GM18505 (cell line): Measurements from ENCODE around the gene KAZALD1.

Source experiments
- ATAC-seq: cut with Tn5 transposase; IDR thresholded peaks from one replicate; pipeline ENCODE4 v1.9.1; 2021; ENCODE audit not compliant: unreplicated experiment
- POLR2A ChIP-seq: IDR thresholded peaks from 4 replicates; pipeline ENCODE4 v1.6.1; 2011; ENCODE audit warnings: borderline replicate concordance; ENCODE audit not compliant: insufficient read depth, insufficient read length; ENCODE audit errors: extremely low read depth

KAZALD1 gene

DNA sequence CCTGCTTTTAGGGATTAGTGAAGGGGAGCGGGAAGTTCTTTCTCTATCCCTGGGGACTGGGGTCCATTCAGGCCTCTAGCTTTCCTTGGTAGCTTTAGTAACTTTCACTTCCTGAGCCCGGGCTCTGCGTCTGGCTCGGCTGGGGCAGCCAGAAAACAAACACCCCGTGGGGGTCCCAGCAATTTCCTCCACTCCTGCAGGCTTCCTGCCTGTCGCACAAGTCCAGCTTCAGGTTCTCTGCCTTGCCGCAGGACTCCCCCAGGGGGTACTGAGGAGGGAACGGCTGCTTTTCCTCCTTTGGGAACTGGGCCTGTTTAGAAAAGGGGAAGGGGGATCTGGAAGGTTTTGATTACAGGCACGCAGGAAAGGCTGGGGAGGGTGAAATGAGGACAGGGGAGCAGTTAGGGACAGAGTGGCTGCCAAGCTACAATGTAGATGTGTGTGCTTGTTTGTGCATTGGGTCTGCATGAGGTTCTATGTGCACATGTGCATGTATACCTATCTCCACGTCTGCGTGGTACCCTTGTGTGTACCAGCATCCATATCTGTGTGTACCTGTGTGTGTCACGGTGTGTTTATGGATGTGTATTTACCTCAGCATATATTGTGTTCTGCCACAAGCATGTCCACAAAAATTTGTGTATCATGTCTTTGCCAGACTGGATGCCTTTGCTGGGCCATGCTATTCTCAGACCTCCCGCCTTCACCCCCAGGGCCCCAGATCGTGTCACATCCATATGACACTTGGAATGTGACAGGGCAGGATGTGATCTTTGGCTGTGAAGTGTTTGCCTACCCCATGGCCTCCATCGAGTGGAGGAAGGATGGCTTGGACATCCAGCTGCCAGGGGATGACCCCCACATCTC, 2.0 kb downstream of the KAZALD1 start:
- TF ChIP-seq POLR2A: no peak
- no peak for ATAC-seq

DNA sequence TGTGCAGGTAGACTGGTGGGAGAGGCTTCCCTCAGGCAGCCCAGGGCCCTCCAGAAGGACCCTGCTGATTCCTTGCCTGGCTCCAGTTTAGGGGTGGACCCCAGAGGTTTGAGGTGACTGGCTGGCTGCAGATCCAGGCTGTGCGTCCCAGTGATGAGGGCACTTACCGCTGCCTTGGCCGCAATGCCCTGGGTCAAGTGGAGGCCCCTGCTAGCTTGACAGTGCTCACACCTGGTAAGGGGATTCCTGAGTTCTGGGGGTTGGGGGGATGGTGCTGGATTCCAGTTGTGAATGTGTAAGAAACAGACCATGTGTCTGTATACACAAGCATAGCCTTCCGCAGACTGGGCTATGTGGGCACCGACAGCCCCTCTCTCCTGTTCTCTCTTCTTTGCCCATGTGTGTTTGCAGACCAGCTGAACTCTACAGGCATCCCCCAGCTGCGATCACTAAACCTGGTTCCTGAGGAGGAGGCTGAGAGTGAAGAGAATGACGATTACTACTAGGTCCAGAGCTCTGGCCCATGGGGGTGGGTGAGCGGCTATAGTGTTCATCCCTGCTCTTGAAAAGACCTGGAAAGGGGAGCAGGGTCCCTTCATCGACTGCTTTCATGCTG, 2.7 kb downstream of the KAZALD1 start:
- TF ChIP-seq POLR2A: no peak
- ATAC-seq: no peak

DNA sequence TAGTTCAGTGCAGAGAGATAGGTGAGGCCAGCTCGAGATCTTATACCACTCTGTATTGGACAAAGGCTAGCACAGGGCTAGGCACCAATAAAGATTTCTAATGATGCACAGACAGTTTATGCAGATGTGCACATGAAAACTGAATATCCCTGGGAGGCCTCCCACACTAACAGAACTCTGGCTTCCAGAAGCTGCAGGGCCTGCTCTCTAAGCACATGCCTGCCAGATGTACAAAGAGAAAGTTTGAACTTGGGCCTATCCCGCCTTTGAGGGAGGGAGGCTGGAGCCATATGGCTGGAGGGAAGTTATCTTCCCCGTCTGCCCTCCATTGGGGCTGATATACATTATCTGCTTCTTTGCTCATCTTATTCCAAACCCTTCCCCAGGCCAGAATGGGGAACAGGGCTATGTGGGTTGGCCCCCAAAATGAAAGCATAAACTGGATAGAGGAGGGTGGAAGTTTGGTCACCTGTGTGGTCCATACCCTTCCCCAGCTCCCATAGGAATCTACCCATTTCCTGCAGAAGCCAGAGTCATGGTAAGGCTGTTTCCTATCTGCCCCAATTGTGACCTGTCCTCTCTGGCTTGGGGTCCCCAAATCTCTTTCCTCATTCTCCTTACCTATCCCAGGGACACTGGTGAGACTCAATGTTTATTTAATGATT, 3.8 kb downstream of the KAZALD1 start:
- no peak for ATAC-seq
- no peak for TF ChIP-seq POLR2A

DNA sequence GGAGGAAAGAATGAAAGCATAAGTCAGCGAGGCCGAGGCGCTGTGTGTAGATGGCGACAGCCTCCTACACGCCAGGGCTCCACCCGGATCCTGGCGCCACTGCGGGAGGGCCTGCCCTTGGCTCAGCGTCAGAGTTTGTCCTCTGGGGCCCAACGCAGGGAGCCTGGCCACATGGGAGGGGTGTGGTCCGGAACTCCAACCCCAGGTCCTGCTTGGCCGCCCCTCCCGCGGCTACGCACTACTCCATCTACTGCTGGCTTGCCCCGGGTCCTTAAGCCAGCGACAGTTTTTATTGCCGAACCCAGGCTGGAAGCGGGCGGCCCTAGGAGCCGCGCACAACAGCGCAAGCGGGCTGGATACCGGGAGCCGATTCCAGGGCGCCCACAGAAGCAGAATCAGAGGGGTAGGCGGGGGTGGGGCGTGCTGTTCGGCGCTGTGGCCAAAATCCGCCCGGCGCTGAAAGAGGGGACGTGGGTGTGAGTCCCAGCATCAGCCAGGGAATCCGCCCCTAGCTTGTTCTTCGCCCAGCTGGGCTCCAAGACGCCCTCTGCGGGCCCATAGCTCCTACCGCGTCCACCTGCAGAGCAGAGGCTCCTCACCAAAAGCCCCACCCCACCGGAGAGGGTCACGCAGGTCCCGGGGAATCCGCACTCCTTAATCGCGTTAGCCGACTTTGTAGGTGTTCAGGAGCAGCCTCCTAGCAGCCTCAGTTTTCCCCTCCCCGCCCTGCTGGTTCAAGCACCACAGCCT, 4.5 kb downstream of the KAZALD1 start:
- no peak for ATAC-seq

DNA sequence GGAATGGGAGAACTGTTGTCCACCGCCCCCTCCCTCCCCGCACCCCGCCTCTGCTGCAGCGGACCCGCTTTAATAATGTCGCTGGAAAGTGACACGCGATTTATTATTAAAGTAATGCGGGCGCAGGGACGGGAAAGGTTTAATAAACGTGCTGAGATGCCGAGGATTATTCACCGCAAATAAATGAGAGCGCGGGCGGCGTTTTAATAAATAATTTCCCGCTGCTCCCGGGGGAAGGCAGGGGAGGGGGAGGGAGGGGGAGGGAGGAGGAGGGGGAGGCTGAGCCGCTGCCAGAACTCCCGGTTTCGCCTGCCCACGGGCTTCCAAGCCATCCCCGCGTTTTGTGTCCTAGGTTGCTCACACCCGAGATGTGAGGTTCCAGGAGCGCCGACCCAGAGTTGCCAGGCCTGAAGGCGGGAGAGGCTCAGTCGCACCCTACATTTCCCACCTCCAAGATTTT, 5.1 kb downstream of the KAZALD1 start:
- no peak for TF ChIP-seq POLR2A
- ATAC-seq: no peak

More for the DNA sequence above, 4.5 kb downstream of the KAZALD1 start:
- peak; percentile 28 for TF ChIP-seq POLR2A

DNA sequence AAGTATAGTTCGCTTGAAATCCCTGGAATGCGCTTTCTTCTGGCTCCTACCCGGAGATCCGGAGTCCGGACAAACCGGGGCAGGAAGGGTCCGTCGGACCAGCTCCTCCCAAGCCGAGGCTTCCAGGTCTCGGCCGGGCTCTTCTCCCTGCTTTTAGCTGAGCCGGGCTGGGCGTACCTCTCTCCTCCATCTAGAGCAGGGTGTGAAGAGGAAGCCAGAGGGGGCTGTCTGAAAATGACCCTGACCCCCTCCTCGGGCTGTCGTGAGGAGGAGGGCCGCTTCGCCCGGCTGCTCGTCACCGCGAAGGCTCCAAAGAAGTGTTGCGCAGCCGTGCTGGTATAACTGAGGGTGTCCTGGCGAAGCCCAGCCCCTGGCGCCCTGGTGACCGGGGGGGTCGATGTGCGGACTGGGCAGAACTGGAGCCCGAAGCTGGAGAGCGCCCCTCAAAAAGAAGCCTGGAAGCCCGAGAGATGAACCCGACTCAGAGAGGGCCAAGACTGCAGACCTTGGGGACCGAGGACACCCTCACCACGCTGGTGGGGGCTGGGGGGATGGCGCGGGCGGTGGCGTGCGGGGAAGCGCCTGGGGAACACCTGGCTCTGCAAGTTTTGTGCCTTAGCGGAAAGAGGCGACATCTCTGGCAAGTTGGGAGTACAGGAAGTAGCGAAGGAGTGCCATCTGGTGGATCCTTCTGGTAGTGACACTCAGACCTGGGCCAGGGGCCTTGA, 5.7 kb downstream of the KAZALD1 start:
- no peak for TF ChIP-seq POLR2A
- no peak for ATAC-seq

DNA sequence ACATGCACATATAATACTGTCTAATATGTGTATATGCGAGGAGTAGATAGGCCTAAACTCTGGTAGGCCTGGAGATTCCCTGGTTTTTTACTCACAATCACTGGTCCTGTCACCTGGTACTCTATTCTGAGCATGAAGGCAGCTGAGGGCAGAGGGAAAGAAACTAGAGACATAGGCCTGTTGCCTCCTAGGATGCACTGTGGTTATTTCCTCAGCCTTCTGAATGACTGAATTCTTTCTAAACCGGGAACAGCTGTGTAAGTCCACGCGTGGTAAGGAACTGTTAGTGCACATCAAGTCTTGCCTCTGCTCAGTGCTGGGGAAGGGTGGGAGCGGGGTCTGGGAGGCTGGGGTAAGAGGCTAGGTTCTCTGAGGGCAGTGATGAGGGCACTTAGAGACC, 7.7 kb downstream of the KAZALD1 start:
- no peak for TF ChIP-seq POLR2A
- no peak for ATAC-seq

DNA sequence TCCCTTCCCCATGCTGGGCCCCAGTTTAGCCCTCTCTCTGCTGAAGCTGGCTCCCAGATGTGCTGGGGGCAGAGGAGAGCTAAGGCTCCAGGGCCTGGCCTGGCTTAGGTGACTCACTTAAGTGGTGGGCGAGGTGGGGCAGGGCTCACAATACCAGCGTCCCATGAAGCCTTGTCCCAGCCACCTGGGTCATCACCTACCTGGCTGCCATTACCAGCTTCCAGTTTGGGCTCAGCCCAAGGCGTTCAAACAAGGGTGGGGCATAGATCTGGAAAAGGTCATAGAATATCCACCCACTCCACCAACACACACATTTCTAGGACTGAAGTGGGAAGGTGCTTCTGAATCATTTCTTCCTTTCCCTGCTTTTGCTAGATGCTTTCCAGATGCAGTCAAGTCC, 8.3 kb downstream of the KAZALD1 start:
- ATAC-seq: no peak
- TF ChIP-seq POLR2A: no peak

DNA sequence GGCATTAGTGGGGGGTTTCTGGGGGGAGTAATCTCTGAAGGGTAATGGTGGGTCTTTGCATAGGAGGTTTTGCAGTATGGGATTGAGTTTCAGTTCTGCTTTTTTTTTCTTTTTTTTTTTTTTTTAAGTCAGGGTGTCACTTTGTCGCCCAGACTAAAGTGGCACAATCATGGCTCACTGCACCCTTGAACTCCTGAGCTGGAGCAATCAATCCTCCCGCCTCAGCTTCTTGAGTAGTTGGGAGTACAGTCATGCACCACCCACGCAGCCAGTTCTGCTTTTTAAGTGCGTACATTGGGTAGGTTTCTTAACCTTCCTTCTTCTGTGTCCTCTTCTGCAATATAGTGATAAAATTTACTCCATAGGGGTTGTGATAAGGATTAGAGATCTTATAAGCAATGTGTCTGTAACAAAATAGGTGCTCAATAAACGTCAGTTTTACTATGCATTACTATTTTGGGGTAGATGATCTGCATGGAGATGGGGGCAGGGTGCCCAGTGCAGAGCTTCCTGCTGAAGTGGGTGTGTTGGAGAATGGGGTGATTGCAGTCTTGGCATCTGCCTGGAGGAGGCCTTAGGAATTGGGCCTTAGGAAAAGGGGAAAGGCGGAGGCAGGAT, 9.6 kb downstream of the KAZALD1 start:
- TF ChIP-seq POLR2A: no peak
- ATAC-seq: no peak

DNA sequence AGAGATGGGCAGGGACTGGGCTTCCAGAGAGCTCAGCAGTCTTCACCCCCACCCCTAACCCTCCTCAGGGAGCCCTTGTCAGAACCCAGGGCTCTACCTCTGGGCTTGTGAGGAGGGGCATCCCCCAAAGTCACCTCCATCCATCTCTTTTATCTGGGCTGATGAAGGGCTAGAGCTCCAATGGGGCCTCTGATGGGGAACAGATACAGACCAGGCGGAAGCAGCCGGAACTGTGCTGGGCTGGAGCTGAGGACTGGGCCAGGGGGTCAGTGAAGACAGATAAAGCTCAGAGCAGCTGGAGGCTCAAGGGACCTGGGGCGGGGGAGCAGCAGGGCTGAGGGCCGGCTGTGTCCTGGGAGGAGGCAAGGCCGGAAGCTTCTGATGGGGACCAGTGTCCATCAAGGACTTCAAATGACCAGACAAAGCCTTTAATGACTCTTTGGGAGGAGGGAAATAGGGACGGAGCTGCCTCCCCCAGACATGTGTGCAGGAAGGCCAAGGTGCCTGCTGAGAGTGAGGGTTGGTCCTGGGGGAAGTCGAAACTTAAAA, 10.2 kb downstream of the KAZALD1 start:
- no peak for TF ChIP-seq POLR2A
- ATAC-seq: no peak

DNA sequence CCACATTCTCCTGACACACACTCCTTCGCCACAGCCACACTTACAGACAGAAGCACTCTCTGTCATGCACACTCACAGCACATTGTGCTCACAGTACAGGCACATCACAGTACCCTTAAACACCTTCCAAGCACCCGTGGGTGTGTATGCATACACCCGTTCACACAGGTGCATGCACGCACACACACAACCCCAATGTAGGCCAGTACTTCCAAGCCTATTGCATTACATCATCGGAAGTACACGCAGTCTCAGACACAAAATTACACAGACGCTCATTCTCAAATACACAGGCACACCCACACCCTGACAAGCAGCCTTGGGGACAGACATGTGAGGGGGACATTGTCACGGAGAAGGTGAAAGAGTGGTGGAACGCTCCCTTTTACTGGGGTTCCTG, 11.1 kb downstream of the KAZALD1 start:
- ATAC-seq: no peak
- no peak for TF ChIP-seq POLR2A

DNA sequence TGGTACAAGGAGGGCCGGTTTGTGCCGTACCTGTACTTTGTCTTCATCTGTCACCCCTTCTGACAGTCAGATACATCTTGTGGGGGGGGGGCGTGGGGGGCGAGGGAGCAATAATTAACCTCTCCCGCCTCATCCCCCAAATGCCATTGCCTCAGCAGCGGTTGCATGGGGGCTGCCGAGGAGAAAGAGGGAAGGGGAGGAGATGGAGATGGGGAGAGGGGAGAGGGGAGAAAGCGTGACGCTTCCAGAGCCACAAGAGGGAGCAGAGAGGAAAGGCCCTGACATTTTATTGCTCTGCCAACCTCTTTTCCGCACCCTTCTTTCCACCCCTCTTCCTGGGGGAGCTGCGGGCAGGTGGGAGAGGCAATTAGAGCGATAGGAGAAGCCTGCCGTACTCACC, 11.8 kb downstream of the KAZALD1 start:
- no peak for TF ChIP-seq POLR2A
- ATAC-seq: no peak

DNA sequence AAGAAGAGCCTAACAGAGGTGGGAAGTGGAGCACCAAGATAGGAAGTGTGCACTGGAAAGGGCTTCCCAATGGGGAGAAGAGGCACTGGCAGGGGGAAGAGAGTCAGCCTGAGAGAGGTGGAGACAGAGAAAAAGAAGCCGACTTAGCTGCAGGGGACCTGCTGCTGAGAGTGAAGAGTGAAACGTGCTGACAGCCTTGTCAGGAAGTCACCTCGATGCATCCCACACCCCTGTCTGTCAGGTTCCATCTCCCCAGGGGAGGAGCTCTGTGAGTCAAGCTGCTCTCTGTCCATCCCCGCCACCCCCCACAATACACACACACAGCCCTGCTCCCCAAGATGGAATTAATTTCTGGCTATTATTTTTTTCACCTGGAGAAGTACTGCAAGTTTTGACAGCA, 14.0 kb downstream of the KAZALD1 start:
- no peak for ATAC-seq
- no peak for TF ChIP-seq POLR2A

DNA sequence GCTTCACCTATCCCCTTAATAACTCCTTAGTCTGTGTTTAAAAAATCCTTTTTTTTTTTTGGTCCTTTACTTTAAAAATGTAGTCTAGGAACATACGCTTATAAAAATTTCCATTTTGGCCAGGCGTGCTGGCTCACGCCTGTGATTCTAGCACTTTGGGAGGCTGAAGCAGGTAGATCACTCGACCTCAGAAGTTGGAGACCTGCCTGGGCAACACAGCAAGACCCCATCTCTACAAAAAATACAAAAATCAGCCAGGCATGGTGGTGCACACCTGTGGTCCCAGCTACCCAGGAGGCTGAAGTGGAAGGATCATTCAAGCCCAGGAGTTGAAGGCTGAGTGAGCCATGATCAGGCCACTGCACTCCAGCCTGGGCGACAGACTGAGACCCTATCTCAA, 14.8 kb downstream of the KAZALD1 start:
- no peak for TF ChIP-seq POLR2A
- no peak for ATAC-seq
